ENCODE results near the gene OTOF.

Gene OTOF

GRCh38 chr2:26486789-26487188 is 8.9 kb upstream of the OTOF start:
- TF ChIP-seq CTCF (IDR thresholded peaks at IDR 0.05; ENCODE audit: insufficient read depth, low read depth, low read length, missing control alignments), result no peak
- no peak overlapping the region for H3K4me3 ChIP-seq (ENCODE audit: low read length)
- no peak for DNase-seq (ENCODE audit: low read depth)

GRCh38 chr2:26485725-26486418 is 7.9 kb upstream of the OTOF start:
- no peak overlapping the region for H3K4me3 ChIP-seq (ENCODE audit: low read length)
- no peak for TF ChIP-seq CTCF (IDR thresholded peaks at IDR 0.05; ENCODE audit: insufficient read depth, low read depth, low read length, missing control alignments)
- no peak for DNase-seq (ENCODE audit: low read depth)

GRCh38 chr2:26485099-26485498 is 7.2 kb upstream of the OTOF start:
- H3K4me3 ChIP-seq (ENCODE audit: low read length), result no peak overlapping the region
- TF ChIP-seq CTCF (IDR thresholded peaks at IDR 0.05; ENCODE audit: insufficient read depth, low read depth, low read length, missing control alignments), result no peak
- DNase-seq (ENCODE audit: low read depth), result no peak

DNA sequence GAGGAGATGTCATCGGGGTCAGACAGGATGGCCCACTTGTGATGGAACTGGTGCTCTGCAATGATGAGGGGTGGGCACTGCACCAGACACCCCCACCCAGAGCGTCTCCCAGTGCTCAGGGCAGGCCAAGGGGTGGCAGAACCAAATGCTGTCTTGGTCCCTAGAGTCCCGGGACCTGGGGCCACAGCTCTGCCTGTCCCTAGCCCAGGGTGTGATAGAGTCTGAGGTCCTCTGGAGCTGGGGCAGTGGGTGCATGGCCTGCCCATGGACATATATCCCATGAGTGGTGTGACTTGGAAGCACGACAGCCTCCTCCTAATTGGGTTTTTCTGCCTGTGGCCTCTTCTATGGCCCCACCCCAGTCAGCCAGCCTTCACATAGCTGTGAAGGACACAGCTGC is 6.7 kb upstream of the OTOF start:
- no peak for DNase-seq (ENCODE audit: low read depth)
- TF ChIP-seq CTCF (IDR thresholded peaks at IDR 0.05; ENCODE audit: insufficient read depth, low read depth, low read length, missing control alignments), result no peak

DNA sequence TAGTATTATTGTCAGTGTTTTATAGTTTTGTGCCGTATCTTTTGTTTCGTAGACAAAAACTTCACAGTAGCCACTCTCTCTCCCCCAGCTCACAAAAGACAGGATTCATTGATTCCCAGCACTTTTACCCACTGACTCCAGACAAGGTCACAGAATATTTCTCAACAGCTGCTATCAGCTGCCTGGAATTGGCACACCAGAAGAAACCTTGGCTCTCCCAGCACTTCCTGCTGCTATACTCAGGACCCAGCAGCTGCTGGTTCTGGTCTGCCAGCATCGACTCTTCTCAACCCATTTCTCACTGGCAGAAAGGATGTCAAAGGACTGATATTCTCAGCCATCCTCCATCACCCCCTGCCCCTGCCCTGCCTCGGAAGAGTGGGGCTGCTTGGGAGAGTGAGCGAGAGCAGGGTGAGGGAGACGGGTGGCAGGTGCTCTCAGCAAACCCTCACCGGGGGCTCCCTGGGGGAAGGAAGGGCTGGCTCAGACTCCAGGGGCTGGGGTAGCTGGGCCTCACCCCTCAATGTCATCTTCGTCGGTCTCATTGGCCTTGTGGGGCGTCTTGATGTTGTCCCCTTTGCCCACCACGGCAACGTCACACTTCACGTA is 6.1 kb upstream of the OTOF start:
- H3K4me3 ChIP-seq (ENCODE audit: low read length), result no peak overlapping the region
- DNase-seq (ENCODE audit: low read depth), result no peak
- TF ChIP-seq CTCF (IDR thresholded peaks at IDR 0.05; ENCODE audit: insufficient read depth, low read depth, low read length, missing control alignments), result no peak

More for the DNA sequence above, 6.7 kb upstream of the OTOF start:
- no peak overlapping the region for H3K4me3 ChIP-seq (ENCODE audit: low read length)

- no peak overlapping the region for H3K4me3 ChIP-seq (ENCODE audit: low read length)
- no peak for DNase-seq (ENCODE audit: low read depth)
- no peak for TF ChIP-seq CTCF (IDR thresholded peaks at IDR 0.05; ENCODE audit: insufficient read depth, low read depth, low read length, missing control alignments)
These were observed 5.6 kb upstream of the OTOF start for GRCh38 chr2:26483516-26483915.

DNA sequence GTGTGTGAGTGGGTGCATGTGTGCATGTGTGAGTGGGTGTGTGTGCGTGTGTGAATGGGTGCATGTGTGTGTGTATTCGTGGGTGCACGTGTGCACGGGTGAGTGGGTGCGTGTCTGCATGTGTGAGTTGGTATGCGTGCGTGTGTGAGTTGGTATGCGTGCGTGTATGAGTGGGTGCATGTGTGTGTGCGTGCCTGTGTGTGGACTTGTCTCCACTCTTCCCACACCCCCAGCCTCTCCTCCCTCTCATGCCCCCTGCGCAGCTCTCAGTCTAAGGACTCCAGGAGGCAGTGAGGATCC is 5.1 kb upstream of the OTOF start:
- no peak overlapping the region for H3K4me3 ChIP-seq (ENCODE audit: low read length)
- TF ChIP-seq CTCF (IDR thresholded peaks at IDR 0.05; ENCODE audit: insufficient read depth, low read depth, low read length, missing control alignments), result no peak
- DNase-seq (ENCODE audit: low read depth), result no peak

Data from epithelial cell of esophagus (primary cell).